K562 (cell line): ENCODE measurements around the gene COX5A. TPM values are rescaled to one million over a fixed set of nuclear protein-coding genes. Genes with fewer than 3 reads are reported as not detected.

Experiments used
- E2F4 ChIP-seq: sonication (generic); formaldehyde crosslinking; IDR thresholded peaks from 2 replicates; pipeline ENCODE4 v1.8.0; 2022; ENCODE audit warnings: mild to moderate bottlenecking, low read depth, missing genetic modification reagents
- E4F1 ChIP-seq: fragments of 250-450 bp; sonication (Bioruptor Pico); IDR thresholded peaks from 2 replicates; pipeline ENCODE4 v1.5.0; 2021; ENCODE audit warnings: mild to moderate bottlenecking, borderline replicate concordance
- GTF2A2 ChIP-seq: IDR thresholded peaks from 2 replicates; pipeline ENCODE4 v1.6.1; 2016; ENCODE audit warnings: mild to moderate bottlenecking, missing genetic modification characterization, missing compliant biosample characterization
- HINFP ChIP-seq: fragments of 450-650 bp; conservative IDR thresholded peaks from 2 replicates; pipeline ENCODE4 v1.6.1; 2016; ENCODE audit warnings: missing genetic modification characterization, low read depth, mild to moderate bottlenecking, control low read depth, missing compliant biosample characterization
- HNRNPL ChIP-seq: fragments of 200-400 bp; formaldehyde crosslinking; IDR thresholded peaks from 2 replicates; pipeline ENCODE4 v1.6.1; 2017; ENCODE audit warnings: low read depth, mild to moderate bottlenecking, low read length
- HOMEZ ChIP-seq: fragments of 250-450 bp; sonication (Bioruptor Pico); IDR thresholded peaks from 2 replicates; pipeline ENCODE4 v1.4.0; 2020; ENCODE audit warnings: mild to moderate bottlenecking, moderate library complexity
- PCBP1 ChIP-seq: fragments of 200-400 bp; formaldehyde crosslinking; IDR thresholded peaks from 2 replicates; pipeline ENCODE4 v1.6.1; 2018; ENCODE audit warnings: mild to moderate bottlenecking, low read depth, low read length; ENCODE audit not compliant: poor library complexity, severe bottlenecking
- RAD51 ChIP-seq: fragments of 450-650 bp; IDR thresholded peaks from 2 replicates; pipeline ENCODE4 v1.7.1; 2016; ENCODE audit warnings: low read depth, mild to moderate bottlenecking, borderline replicate concordance
- RCOR1 ChIP-seq, 2 experiments: IDR thresholded peaks; 2 replicates each; pipeline ENCODE4 v1.6.1; 2012; ENCODE audit warnings: low read depth in 2 of 2, low read length in 2 of 2, borderline replicate concordance in 1 of 2, improper control_type of control experiment in 1 of 2
- ZBTB1 ChIP-seq: sonication (generic); formaldehyde crosslinking; IDR thresholded peaks from 2 replicates; pipeline ENCODE4 v1.8.1; 2023; ENCODE audit warnings: missing genetic modification reagents, low read depth, mild to moderate bottlenecking, borderline replicate concordance
- ZFP91 ChIP-seq: sonication (generic); formaldehyde crosslinking; IDR thresholded peaks from 2 replicates; pipeline ENCODE4 v1.8.0; 2022; ENCODE audit warnings: mild to moderate bottlenecking, missing genetic modification reagents
- ZNF212 ChIP-seq: fragments of 450-650 bp; formaldehyde crosslinking; IDR thresholded peaks from 2 replicates; pipeline ENCODE4 v1.4.0; 2020; ENCODE audit warnings: mild to moderate bottlenecking
- ZNF395 ChIP-seq: fragments of 200-800 bp; sonication (Bioruptor generic); IDR thresholded peaks from 2 replicates; pipeline ENCODE4 v1.6.1; 2017; ENCODE audit warnings: missing genetic modification characterization, missing compliant biosample characterization
- polyA plus RNA-seq, 8 experiments: library from polyadenylated mRNA; depleted of rRNA in 4 of 8; stranded (reverse) in 5 of 8; unstranded in 3 of 8; fragments of >200 nt; fragmentation: Nextera tagmentation in 2 of 8; fragmentation: Illumina TruSeq in 1 of 8; extraction: Ambion mirVana in 2 of 8; extraction: Trizol in 1 of 8; gene quantifications; 2 replicates each; pipeline versions ENCODE4 v1.2.1 to v1.2.3, GENCODE V29; 2011 to 2014; ENCODE audit warnings: inconsistent platforms in 1 of 8, missing spikeins in 1 of 8
- total RNA-seq, 7 experiments: library from RNA; depleted of rRNA in 6 of 7; stranded (reverse); fragments of >200 nt in 6 of 7; fragmentation: Illumina TruSeq in 2 of 7; extraction: Trizol in 2 of 7; gene quantifications; 2 replicates each; pipeline versions ENCODE4 v1.2.1 to v1.2.3, GENCODE V29; 2011 to 2021; ENCODE audit warnings: low replicate concordance in 1 of 7

The COX5A gene
- total and polyA plus RNA-seq, 9 of the 15 experiments (the other 6 are each of a cell fraction or from before 2014, with no cell fraction given) = 86.8 to 553 (median 371) TPM

- TF ChIP-seq ZNF212 (CRISPR knock-in tag) = no peak
- TF ChIP-seq ZNF395 = peak; percentile 92
- 0 out of 2 replicates have a peak, but pooled peaks have one; percentile 34 for TF ChIP-seq ZFP91 (CRISPR knock-in tag)
- peak; percentile 98 for TF ChIP-seq PCBP1
- TF ChIP-seq E4F1 (CRISPR knock-in tag) = no peak
- peak; percentile 87; the same call in 1 of the 2 replicates for TF ChIP-seq ZBTB1 (CRISPR knock-in tag)
- peak; percentile 79 for TF ChIP-seq RAD51
- TF ChIP-seq RCOR1 (IDR thresholded peaks at IDR 0.05; ENCODE audit: borderline replicate concordance in 1 of 2, low read depth in 2 of 2, low read length in 2 of 2) = peak in 1 of 2 experiments; percentile 50; a peak in 1 of 4 replicates
- no peak for TF ChIP-seq HOMEZ (CRISPR knock-in tag)
- TF ChIP-seq GTF2A2 (tag) = no peak
- TF ChIP-seq HNRNPL = peak; percentile 98
- TF ChIP-seq E2F4 = no peak
- TF ChIP-seq HINFP (tag) = no peak
Observed at GRCh38 chr15:74937590-74938371, at the start of gene COX5A (continued).
